VCaP (cell line): ENCODE results near the gene UPK1B.

Experiments used
- H3K27ac ChIP-seq: fragments of 450-650 bp; 2 replicates; pipeline ENCODE4 v1.5.1; 2017
- CTCF ChIP-seq: fragments of 450-650 bp; conservative IDR thresholded peaks from 2 replicates; pipeline ENCODE4 v1.5.1; 2017; ENCODE audit warnings: mild to moderate bottlenecking, moderate library complexity

UPK1B gene

GRCh38 chr3:119227070-119227850 lies 53.9 kb downstream of the UPK1B start:
- H3K27ac ChIP-seq: no peak overlapping the region
- no peak for TF ChIP-seq CTCF

GRCh38 chr3:119228373-119229145 lies 55.2 kb downstream of the UPK1B start:
- no peak overlapping the region for H3K27ac ChIP-seq
- no peak for TF ChIP-seq CTCF

GRCh38 chr3:119229190-119229589 lies 55.8 kb downstream of the UPK1B start:
- no peak overlapping the region for H3K27ac ChIP-seq
- no peak for TF ChIP-seq CTCF

GRCh38 chr3:119230071-119230470 lies 56.7 kb downstream of the UPK1B start:
- no peak overlapping the region for H3K27ac ChIP-seq
- TF ChIP-seq CTCF: no peak

GRCh38 chr3:119230745-119231144 lies 57.3 kb downstream of the UPK1B start:
- TF ChIP-seq CTCF: no peak
- H3K27ac ChIP-seq: no peak overlapping the region

- no peak overlapping the region for H3K27ac ChIP-seq
- no peak for TF ChIP-seq CTCF
Measured at GRCh38 chr3:119234610-119235009, 61.2 kb downstream of the UPK1B start.

GRCh38 chr3:119235151-119235550 lies 61.8 kb downstream of the UPK1B start:
- TF ChIP-seq CTCF: no peak

More at GRCh38 chr3:119235151-119235550, 61.8 kb downstream of the UPK1B start:
- no peak overlapping the region for H3K27ac ChIP-seq
